Body of pancreas (tissue), 4 donors: ENCODE measurements around the gene SARNP. TPM values are rescaled to one million over a fixed set of nuclear protein-coding genes. Genes with fewer than 3 reads are reported as not detected.

ENCODE experiments used
- ATAC-seq: fragments of 150-250 bp; one replicate; pipeline ENCODE4 v1.9.1; 2016
- DNase-seq, 4 donors: peaks; one replicate each; pipeline ENCODE4 v3.0.0-alpha.2; 2019
- H3K27ac ChIP-seq, 4 donors: fragments of 200-600 bp; sonication (generic); 1 replicate in 3 of 4; 2 replicates in 1 of 4; pipeline versions ENCODE4 v1.5.1 to v1.6.1; 2016 to 2019; ENCODE audit warnings: mild to moderate bottlenecking in 1 of 4, mixed read lengths in 1 of 4, moderate library complexity in 1 of 4
- H3K27me3 ChIP-seq, 2 donors: fragments of 200-600 bp; sonication (generic); one replicate each; pipeline ENCODE4 v1.6.0; 2016; ENCODE audit warnings: mild to moderate bottlenecking in 1 of 2
- H3K36me3 ChIP-seq, 2 donors: fragments of 200-600 bp; sonication (generic); replicated peaks in 1 of 2; 2 replicates each; pipeline ENCODE4 v1.5.1; 2016; ENCODE audit warnings: low read depth in 2 of 2; ENCODE audit not compliant: insufficient read depth in 1 of 2
- H3K4me1 ChIP-seq: fragments of 200-600 bp; sonication (generic); one replicate; pipeline ENCODE4 v1.6.0; 2016
- H3K4me3 ChIP-seq, 2 donors: fragments of 200-600 bp; sonication (generic); 1 replicate in 1 of 2; 2 replicates in 1 of 2; pipeline ENCODE4 v1.5.1; 2016 to 2019
- H3K9me3 ChIP-seq, 3 donors: fragments of 200-600 bp; sonication (generic); 1 replicate in 2 of 3; 2 replicates in 1 of 3; pipeline ENCODE4 v1.5.1; 2016
- POLR2A ChIP-seq, 3 donors: fragments of 450-650 bp; IDR thresholded peaks; one replicate each; pipeline ENCODE4 v1.6.1; 2016; ENCODE audit warnings: antibody characterized with exemption in 3 of 3, mild to moderate bottlenecking in 2 of 3
- WGBS, 2 donors: methylation state at CpG; one replicate each; pipeline ENCODE4 v1.1.5; 2017; 5-methylcytosine and 5-hydroxymethylcytosine counted together
- intact Hi-C: fragments of 100-400 bp; cut with DNase I; formaldehyde crosslinking; loops from one replicate; pipeline ENCODE4 v1.15.1; 2023
- total RNA-seq, 2 donors: library from RNA; depleted of rRNA; stranded (reverse); fragments of >200 nt; gene quantifications; one replicate each; pipeline ENCODE4 v1.1.0, GENCODE V29; 2016
- TF ChIP-seq, protein P1 (sequence below), 7 experiments: fragments of 450-650 bp in 4 of 7; fragments of 200-600 bp in 3 of 7; sonication (generic) in 3 of 7; IDR thresholded peaks; one replicate each; pipeline ENCODE4 v1.5.1; 2016 to 2019; ENCODE audit warnings: antibody characterized with exemption in 7 of 7

The SARNP gene
- total RNA-seq, 2 donors from 2014 or later: 23.1 to 51.7 TPM

DNA sequence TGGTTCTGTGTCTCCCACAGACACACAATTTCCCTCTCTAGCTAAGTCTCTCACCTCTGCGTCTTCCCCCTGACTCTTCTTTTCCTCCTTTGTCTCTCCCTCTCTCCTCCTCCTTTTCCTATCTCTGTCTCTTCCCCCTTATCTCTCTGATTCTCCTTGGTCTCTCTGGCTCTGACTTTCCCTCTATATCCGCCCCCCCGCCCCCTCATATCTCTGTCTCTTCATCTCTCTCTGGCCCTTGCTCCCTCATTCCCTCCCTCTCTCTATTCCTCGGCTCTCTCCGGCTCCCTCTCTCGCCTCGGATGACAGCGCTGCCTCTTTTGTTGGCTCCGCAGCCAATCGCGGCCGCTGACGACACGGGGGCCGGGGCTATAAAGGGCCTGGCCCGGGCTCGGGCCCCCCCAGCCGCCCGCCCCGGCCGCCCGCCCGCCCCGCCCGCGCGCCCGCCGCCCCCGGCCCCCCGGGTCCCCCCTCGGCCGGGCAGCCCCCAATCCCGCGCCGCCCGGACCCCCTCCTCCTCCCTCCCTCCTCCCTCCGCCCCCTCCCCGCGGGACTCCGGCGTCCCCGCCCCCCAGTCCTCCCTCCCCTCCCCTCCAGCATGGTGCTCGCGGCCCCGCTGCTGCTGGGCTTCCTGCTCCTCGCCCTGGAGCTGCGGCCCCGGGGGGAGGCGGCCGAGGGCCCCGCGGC is 74.7 kb downstream of the SARNP start, which contains the start of gene GDF11:
TSS of gene GDF11 (plus strand) at position 404 of the 687 bp plus-strand sequence. CDS start at position 599, 195 bp downstream.
- ATAC-seq (peak; percentile 56), DNase-seq (peak; percentile 56 to 74 (median 68))
- Histone ChIP-seq H3K4me3 (peak within 1 kb of the TSS; percentile 28 to 31), H3K9me3 (no peaks in the 10 kb centered on the region), H3K36me3 (no peaks in the 10 kb centered on the region), H3K27ac (peak within 1 kb of the TSS in 2 of 4 donors; percentile 6 to 32), H3K27me3 (no peaks in the 10 kb centered on the region), H3K4me1 (peaks cover 31% of the 10 kb centered on the region)
- 1 to 2% methylated on average over 10 to 11 of the region's 53 CpGs for WGBS, 2 donors
- peak in 2 of 3 donors; percentile 32 to 49 for TF ChIP-seq POLR2A (IDR thresholded peaks at IDR 0.05)
- TF ChIP-seq, protein P1, sequence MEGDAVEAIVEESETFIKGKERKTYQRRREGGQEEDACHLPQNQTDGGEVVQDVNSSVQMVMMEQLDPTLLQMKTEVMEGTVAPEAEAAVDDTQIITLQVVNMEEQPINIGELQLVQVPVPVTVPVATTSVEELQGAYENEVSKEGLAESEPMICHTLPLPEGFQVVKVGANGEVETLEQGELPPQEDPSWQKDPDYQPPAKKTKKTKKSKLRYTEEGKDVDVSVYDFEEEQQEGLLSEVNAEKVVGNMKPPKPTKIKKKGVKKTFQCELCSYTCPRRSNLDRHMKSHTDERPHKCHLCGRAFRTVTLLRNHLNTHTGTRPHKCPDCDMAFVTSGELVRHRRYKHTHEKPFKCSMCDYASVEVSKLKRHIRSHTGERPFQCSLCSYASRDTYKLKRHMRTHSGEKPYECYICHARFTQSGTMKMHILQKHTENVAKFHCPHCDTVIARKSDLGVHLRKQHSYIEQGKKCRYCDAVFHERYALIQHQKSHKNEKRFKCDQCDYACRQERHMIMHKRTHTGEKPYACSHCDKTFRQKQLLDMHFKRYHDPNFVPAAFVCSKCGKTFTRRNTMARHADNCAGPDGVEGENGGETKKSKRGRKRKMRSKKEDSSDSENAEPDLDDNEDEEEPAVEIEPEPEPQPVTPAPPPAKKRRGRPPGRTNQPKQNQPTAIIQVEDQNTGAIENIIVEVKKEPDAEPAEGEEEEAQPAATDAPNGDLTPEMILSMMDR (IDR thresholded peaks at IDR 0.05): no peak
- intact Hi-C loops: loop anchor here (10.0 kb wide), 3 partner anchors 82 to 292 kb away; partner anchors contain the start of gene DNAJC14

GRCh38 chr12:55741931-55742680 is 75.4 kb downstream of the SARNP start:
- H3K27me3 ChIP-seq: no peaks in the 10 kb centered on the region
- no peak overlapping the region for H3K27ac ChIP-seq
- DNase-seq (no peak), ATAC-seq (no peak)
- no peaks in the 10 kb centered on the region for H3K36me3 ChIP-seq
- H3K4me1 ChIP-seq: peaks cover 39% of the 10 kb centered on the region
- H3K4me3 ChIP-seq: no peak overlapping the region
- no peaks in the 10 kb centered on the region for H3K9me3 ChIP-seq
- 30 to 39% methylated on average over 3 of the region's 3 CpGs for WGBS, 2 donors
- intact Hi-C loops: loop anchor here (10.0 kb wide), 3 partner anchors 83 to 293 kb away; partner anchors contain the start of gene DNAJC14
- TF ChIP-seq, protein P1 (IDR thresholded peaks at IDR 0.05): no peak
- no peak for TF ChIP-seq POLR2A (IDR thresholded peaks at IDR 0.05)

- H3K36me3 ChIP-seq: no peaks in the 10 kb centered on the region
- no peaks in the 10 kb centered on the region for H3K27me3 ChIP-seq
- WGBS, 2 donors: 65 to 71% methylated on average over 2 of the region's 2 CpGs
- intact Hi-C loops: no loop called here
- H3K4me1 ChIP-seq: peaks cover 26% of the 10 kb centered on the region
- H3K27ac ChIP-seq: peak overlapping the region in 1 of 4 donors; percentile 65
- no peak overlapping the region for H3K4me3 ChIP-seq
- H3K9me3 ChIP-seq: no peaks in the 10 kb centered on the region
- ATAC-seq: no peak
- DNase-seq: no peak
- TF ChIP-seq POLR2A (IDR thresholded peaks at IDR 0.05): no peak
- TF ChIP-seq, protein P1 (IDR thresholded peaks at IDR 0.05): no peak
These were observed 78.5 kb downstream of the SARNP start for GRCh38 chr12:55739025-55739378.

GRCh38 chr12:55738123-55739024 is 79.2 kb downstream of the SARNP start:
- DNase-seq (peak; percentile 79 to 85 (median 82)), ATAC-seq (peak; percentile 62)
- no peaks in the 10 kb centered on the region for H3K36me3 ChIP-seq
- TF ChIP-seq, protein P1 (IDR thresholded peaks at IDR 0.05): peak; percentile 59 to 97 (median 91)
- peak in 1 of 3 donors; percentile 14 for TF ChIP-seq POLR2A (IDR thresholded peaks at IDR 0.05)
- no peaks in the 10 kb centered on the region for H3K27me3 ChIP-seq
- peak overlapping the region in 1 of 2 donors; percentile 17 for H3K4me3 ChIP-seq
- H3K9me3 ChIP-seq: no peaks in the 10 kb centered on the region
- 3 to 6% methylated on average over 13 to 14 of the region's 14 CpGs for WGBS, 2 donors
- intact Hi-C loops: no loop called here
- H3K4me1 ChIP-seq: peaks cover 20% of the 10 kb centered on the region
- H3K27ac ChIP-seq: peak overlapping the region; percentile 23 to 80 (median 68)
